Measurements from ENCODE around the gene NDUFB3. TPM values are rescaled to one million over a fixed set of nuclear protein-coding genes. Genes with fewer than 3 reads are reported as not detected.
"Not testable (repeated sequence)": the region's sequence is repeated elsewhere in the genome, so short reads cannot be mapped to it uniquely, and the experiment has no call there.

The NDUFB3 gene
- total RNA-seq, result 10 to 100 TPM; 52.9 to 59.8 TPM

DNA sequence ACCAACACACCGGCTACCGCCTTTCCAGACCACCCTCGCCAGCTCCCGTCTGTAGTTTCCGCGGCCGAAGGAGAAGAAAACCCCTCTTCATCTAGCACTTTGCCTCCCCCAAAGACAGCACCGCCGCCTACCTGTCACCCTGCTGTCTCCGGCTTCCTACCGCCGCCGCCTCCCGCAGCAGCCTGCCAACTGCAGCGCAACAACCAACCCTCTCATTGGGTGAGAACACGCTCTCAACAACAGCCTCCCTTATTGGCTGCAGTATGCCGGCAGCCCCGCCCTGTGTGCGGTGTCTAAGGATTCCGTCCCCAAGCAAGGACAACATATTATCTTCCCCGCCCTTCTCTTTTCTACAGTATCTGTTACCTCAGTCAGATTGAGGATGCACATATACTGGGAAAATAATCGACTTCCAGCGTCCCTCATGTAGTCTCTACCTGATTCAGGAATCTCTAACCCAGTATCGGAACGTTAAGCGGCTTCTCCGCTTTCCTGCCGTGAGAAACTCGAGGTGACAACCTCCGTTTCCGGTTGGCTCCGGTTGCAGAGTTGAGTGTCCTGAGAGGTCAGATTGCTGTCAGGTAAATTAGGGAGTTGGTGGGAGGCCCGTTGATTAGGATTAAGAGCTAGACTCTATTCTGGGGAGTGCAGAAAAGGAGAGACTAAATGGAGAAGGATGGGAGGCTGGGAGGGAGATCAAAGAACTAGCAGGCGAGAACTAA, at the start of gene NDUFB3, which contains the start of gene HYCC2:
NDUFB3 (plus strand) TSS at position 523 of the 722 bp plus-strand sequence. CDS start 6,882 bp downstream, outside the sequence.
HYCC2 (minus strand) TSS at position 193 of the 722 bp plus-strand sequence. CDS start 47,662 bp downstream, outside the sequence.
- Mint-ChIP-seq H3K4me1 (ENCODE audit: low read depth) (peaks cover 61% of the 10 kb centered on the region), H3K27ac (peak within 1 kb of the TSS; percentile 87), H3K4me3 (peak within 1 kb of the TSS; percentile 91 to 96), H3K27me3 (ENCODE audit: low read depth) (no peaks in the 10 kb centered on the region), H3K36me3 (ENCODE audit: insufficient read depth in 2 of 2) (peaks cover 1 to 4% of the 10 kb centered on the region in 2 donors), H3K9me3 (no peaks in the 10 kb centered on the region)
- DNase-seq (peak; percentile 92 to 95), ATAC-seq (replicated peaks in 1 of 2) (peak; percentile 99)

- Mint-ChIP-seq H3K27ac (no peak overlapping the region), H3K27me3 (ENCODE audit: low read depth) (no peaks in the 10 kb centered on the region), H3K36me3 (ENCODE audit: insufficient read depth in 2 of 2) (peaks cover 8 to 9% of the 10 kb centered on the region in 2 donors), H3K4me1 (ENCODE audit: low read depth) (peaks cover 12% of the 10 kb centered on the region), H3K9me3 (peaks cover 0 to 2% of the 10 kb centered on the region in 2 donors), H3K4me3 (no peak overlapping the region)
- DNase-seq, result no peak
- no peak for ATAC-seq (replicated peaks in 1 of 2)
These were observed 47.3 kb upstream of the NDUFB3 start for GRCh38 chr2:201024518-201024917.

DNA sequence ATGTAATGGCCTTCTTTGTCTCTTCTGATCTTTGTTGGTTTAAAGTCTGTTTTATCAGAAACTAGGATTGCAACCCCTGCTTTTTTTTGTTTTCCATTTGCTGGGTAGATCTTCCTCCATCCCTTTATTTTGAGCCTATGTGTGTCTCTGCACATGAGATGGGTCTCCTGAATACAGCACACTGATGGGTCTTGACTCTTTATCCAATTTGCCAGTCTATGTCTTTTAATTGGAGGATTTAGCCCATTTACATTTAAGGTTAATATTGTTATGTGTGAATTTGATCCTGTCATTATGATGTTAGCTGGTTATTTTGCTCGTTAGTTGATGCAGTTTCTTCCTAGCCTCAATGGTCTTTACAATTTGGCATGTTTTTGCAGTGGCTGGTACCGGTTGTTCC, 37.4 kb upstream of the NDUFB3 start:
- not testable (repeated sequence) for H3K27me3 Mint-ChIP-seq (ENCODE audit: low read depth); H3K4me3 Mint-ChIP-seq; H3K4me1 Mint-ChIP-seq (ENCODE audit: low read depth); ATAC-seq (replicated peaks in 1 of 2); DNase-seq; H3K27ac Mint-ChIP-seq; H3K9me3 Mint-ChIP-seq
- H3K36me3 Mint-ChIP-seq (ENCODE audit: insufficient read depth in 2 of 2), result peaks cover 15 to 23% of the 10 kb centered on the region in 2 donors

- not testable (repeated sequence) for H3K4me1 Mint-ChIP-seq (ENCODE audit: low read depth); H3K27ac Mint-ChIP-seq; DNase-seq; H3K27me3 Mint-ChIP-seq (ENCODE audit: low read depth); ATAC-seq (replicated peaks in 1 of 2); H3K4me3 Mint-ChIP-seq; H3K9me3 Mint-ChIP-seq
- H3K36me3 Mint-ChIP-seq (ENCODE audit: insufficient read depth in 2 of 2), result peaks cover 16 to 26% of the 10 kb centered on the region in 2 donors
These were observed 33.4 kb upstream of the NDUFB3 start for GRCh38 chr2:201038361-201038760.

- H3K36me3 Mint-ChIP-seq (ENCODE audit: insufficient read depth in 2 of 2), result peaks cover 16 to 26% of the 10 kb centered on the region in 2 donors
- peaks cover 3 to 5% of the 10 kb centered on the region in 2 donors for H3K9me3 Mint-ChIP-seq
- DNase-seq (no peak), ATAC-seq (replicated peaks in 1 of 2) (no peak)
- H3K27me3 Mint-ChIP-seq (ENCODE audit: low read depth), result no peaks in the 10 kb centered on the region
- no peak overlapping the region for H3K27ac Mint-ChIP-seq
- H3K4me1 Mint-ChIP-seq (ENCODE audit: low read depth), result no peaks in the 10 kb centered on the region
- no peak overlapping the region for H3K4me3 Mint-ChIP-seq
These were observed 32.9 kb upstream of the NDUFB3 start for GRCh38 chr2:201038855-201039254.

GRCh38 chr2:201040867-201041628, 30.8 kb upstream of the NDUFB3 start:
- H3K27ac Mint-ChIP-seq, result no peak overlapping the region
- ATAC-seq (replicated peaks in 1 of 2) (no peak), DNase-seq (no peak)
- peaks cover 13 to 18% of the 10 kb centered on the region in 2 donors for H3K36me3 Mint-ChIP-seq (ENCODE audit: insufficient read depth in 2 of 2)
- no peak overlapping the region for H3K4me3 Mint-ChIP-seq
- H3K9me3 Mint-ChIP-seq, result peaks cover 0 to 3% of the 10 kb centered on the region in 2 donors
- H3K4me1 Mint-ChIP-seq (ENCODE audit: low read depth), result no peaks in the 10 kb centered on the region
- no peaks in the 10 kb centered on the region for H3K27me3 Mint-ChIP-seq (ENCODE audit: low read depth)

GRCh38 chr2:201042451-201042850, 29.4 kb upstream of the NDUFB3 start:
- H3K9me3 Mint-ChIP-seq; DNase-seq; H3K4me1 Mint-ChIP-seq (ENCODE audit: low read depth); H3K27ac Mint-ChIP-seq; H3K27me3 Mint-ChIP-seq (ENCODE audit: low read depth); H3K4me3 Mint-ChIP-seq; ATAC-seq (replicated peaks in 1 of 2): not testable (repeated sequence)
- peaks cover 14 to 22% of the 10 kb centered on the region in 2 donors for H3K36me3 Mint-ChIP-seq (ENCODE audit: insufficient read depth in 2 of 2)

GRCh38 chr2:201043050-201043449, 28.8 kb upstream of the NDUFB3 start:
- H3K36me3 Mint-ChIP-seq (ENCODE audit: insufficient read depth in 2 of 2), result peaks cover 13 to 21% of the 10 kb centered on the region in 2 donors
- not testable (repeated sequence) for H3K4me1 Mint-ChIP-seq (ENCODE audit: low read depth); H3K9me3 Mint-ChIP-seq; H3K27ac Mint-ChIP-seq; ATAC-seq (replicated peaks in 1 of 2); H3K4me3 Mint-ChIP-seq; H3K27me3 Mint-ChIP-seq (ENCODE audit: low read depth); DNase-seq

GRCh38 chr2:201046881-201047280, 24.9 kb upstream of the NDUFB3 start:
- DNase-seq, result no peak
- peaks cover 0 to 2% of the 10 kb centered on the region in 2 donors for H3K9me3 Mint-ChIP-seq
- H3K36me3 Mint-ChIP-seq (ENCODE audit: insufficient read depth in 2 of 2), result peaks cover 9 to 20% of the 10 kb centered on the region in 2 donors
- ATAC-seq (replicated peaks in 1 of 2), result no peak
- H3K27ac Mint-ChIP-seq, result no peak overlapping the region
- H3K27me3 Mint-ChIP-seq (ENCODE audit: low read depth), result no peaks in the 10 kb centered on the region
- H3K4me3 Mint-ChIP-seq, result no peak overlapping the region
- H3K4me1 Mint-ChIP-seq (ENCODE audit: low read depth), result peaks cover 10% of the 10 kb centered on the region

DNA sequence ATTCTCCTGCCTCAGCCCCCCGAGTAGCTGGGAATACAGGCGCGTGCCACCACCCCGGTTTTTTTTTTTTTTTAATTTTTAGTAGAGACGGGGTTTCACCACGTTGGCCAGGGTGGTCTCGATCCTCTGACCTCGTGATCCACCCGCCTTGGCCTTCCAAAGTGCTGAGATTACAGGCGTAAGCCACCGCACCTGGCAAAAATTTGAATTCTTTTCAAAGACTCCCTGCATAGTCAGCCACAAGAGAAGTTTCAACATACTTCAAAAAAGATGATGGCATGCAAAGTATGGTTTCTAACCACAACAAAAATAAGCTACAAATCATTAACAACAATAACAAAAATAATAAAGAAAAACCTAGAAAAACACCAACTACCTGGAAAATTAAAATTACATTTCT, 22.3 kb upstream of the NDUFB3 start:
- Mint-ChIP-seq H3K4me3 (no peak overlapping the region), H3K9me3 (peaks cover 0 to 2% of the 10 kb centered on the region in 2 donors), H3K36me3 (ENCODE audit: insufficient read depth in 2 of 2) (peaks cover 5 to 21% of the 10 kb centered on the region in 2 donors), H3K4me1 (ENCODE audit: low read depth) (peaks cover 25% of the 10 kb centered on the region), H3K27ac (no peak overlapping the region), H3K27me3 (ENCODE audit: low read depth) (no peaks in the 10 kb centered on the region)
- ATAC-seq (replicated peaks in 1 of 2) (no peak), DNase-seq (no peak)

DNA sequence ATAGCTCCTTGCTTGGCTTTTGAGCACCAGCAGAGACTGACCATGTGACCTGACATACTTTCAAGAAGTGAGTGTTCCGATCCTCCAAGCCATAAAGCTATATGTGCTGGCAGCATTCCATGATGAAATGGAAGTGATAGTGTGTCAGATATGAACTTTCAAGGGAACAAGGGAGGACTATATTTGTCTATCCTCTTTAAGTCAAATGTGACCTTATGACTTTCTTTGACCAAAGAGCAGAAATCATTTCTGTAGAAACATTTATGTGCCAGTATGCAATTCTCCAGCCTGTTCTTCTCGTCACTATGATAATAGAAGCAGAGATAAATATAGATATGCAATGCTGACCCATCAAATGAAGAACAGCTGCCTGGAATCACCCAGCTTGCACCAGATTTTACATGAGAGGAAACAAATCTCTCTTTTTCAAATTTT, 14.7 kb upstream of the NDUFB3 start:
- DNase-seq, result no peak
- Mint-ChIP-seq H3K27ac (no peak overlapping the region), H3K27me3 (ENCODE audit: low read depth) (no peaks in the 10 kb centered on the region), H3K4me3 (no peak overlapping the region), H3K36me3 (ENCODE audit: insufficient read depth in 2 of 2) (peaks cover 1 to 6% of the 10 kb centered on the region in 2 donors), H3K9me3 (no peaks in the 10 kb centered on the region), H3K4me1 (ENCODE audit: low read depth) (peaks cover 40% of the 10 kb centered on the region)
- no peak for ATAC-seq (replicated peaks in 1 of 2)

DNA sequence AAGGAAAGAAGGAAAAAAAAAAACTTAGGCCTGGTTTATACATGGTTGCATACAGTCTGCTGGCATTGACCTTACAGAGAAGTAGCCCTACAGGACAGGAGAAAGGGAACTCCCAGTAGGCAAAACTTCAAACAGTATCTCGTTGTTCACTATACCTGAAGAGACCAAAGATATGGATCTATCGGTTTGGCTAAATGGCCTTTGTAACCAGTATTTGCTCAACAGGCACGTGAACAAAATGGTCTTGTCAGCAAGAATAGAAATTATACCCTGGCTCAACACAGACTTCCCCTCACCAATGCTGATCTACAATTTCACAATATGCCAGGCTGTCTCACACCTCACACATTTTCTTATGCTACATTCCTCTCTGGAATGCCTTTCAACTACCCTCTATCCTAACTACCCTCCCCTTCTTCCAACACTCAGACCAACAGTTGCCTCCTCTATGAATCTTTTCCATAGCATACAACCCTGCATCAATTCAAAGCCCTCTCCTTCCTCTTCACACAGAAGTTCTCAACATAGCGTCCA, 14.0 kb upstream of the NDUFB3 start:
- no peak overlapping the region for H3K27ac Mint-ChIP-seq
- H3K27me3 Mint-ChIP-seq (ENCODE audit: low read depth), result no peaks in the 10 kb centered on the region
- H3K9me3 Mint-ChIP-seq, result no peaks in the 10 kb centered on the region
- H3K4me3 Mint-ChIP-seq, result no peak overlapping the region
- no peak for DNase-seq
- H3K36me3 Mint-ChIP-seq (ENCODE audit: insufficient read depth in 2 of 2), result peaks cover 1 to 6% of the 10 kb centered on the region in 2 donors
- no peak for ATAC-seq (replicated peaks in 1 of 2)
- peaks cover 34% of the 10 kb centered on the region for H3K4me1 Mint-ChIP-seq (ENCODE audit: low read depth)

GRCh38 chr2:201058914-201059313, 12.9 kb upstream of the NDUFB3 start:
- H3K4me1 Mint-ChIP-seq (ENCODE audit: low read depth), result peaks cover 39% of the 10 kb centered on the region
- no peak for ATAC-seq (replicated peaks in 1 of 2)
- no peaks in the 10 kb centered on the region for H3K9me3 Mint-ChIP-seq
- H3K27ac Mint-ChIP-seq, result no peak overlapping the region
- no peaks in the 10 kb centered on the region for H3K27me3 Mint-ChIP-seq (ENCODE audit: low read depth)
- no peak overlapping the region for H3K4me3 Mint-ChIP-seq
- peaks cover 3 to 8% of the 10 kb centered on the region in 2 donors for H3K36me3 Mint-ChIP-seq (ENCODE audit: insufficient read depth in 2 of 2)
- no peak for DNase-seq

All from activated T-cell treated with anti-CD3 and anti-CD28 coated beads, Interleukin-2, amount 50 U/mL, for 72 hours (primary cell).